Mammary epithelial cell (primary cell): ENCODE measurements around the gene PPP1R16B.

Experiments
- CTCF ChIP-seq, 2 donors: IDR thresholded peaks in 1 of 2; conservative IDR thresholded peaks in 1 of 2; 2 replicates each; pipeline ENCODE4 v1.5.1; 2011 to 2012; ENCODE audit warnings: inconsistent platforms in 2 of 2, low read length in 2 of 2, mild to moderate bottlenecking in 2 of 2, control low read depth in 1 of 2, low read depth in 1 of 2; ENCODE audit not compliant: insufficient read depth in 1 of 2; ENCODE audit errors: extremely low read depth in 1 of 2
- EZH2 ChIP-seq: IDR thresholded peaks from 2 replicates; pipeline ENCODE4 v1.6.1; 2012; ENCODE audit warnings: low read length, inconsistent platforms, borderline replicate concordance

GRCh38 chr20:38934530-38934929, 129.0 kb downstream of the PPP1R16B start:
- TF ChIP-seq CTCF (conservative IDR thresholded peaks at IDR 0.05 in 1 of 2, IDR thresholded peaks at IDR 0.05 in 1 of 2; ENCODE audit: extremely low read depth in 1 of 2, insufficient read depth in 1 of 2, low read depth in 1 of 2, low read length in 2 of 2) (no peak), EZH2 (no peak)
